GM23248 (cell line): ENCODE measurements around the gene APBA2. TPM values are rescaled to one million over a fixed set of nuclear protein-coding genes. Genes with fewer than 3 reads are reported as not detected.
A peak's percentile ranks its signal among the peaks of the same experiment; 100 is the strongest.

ENCODE experiments used
- DNase-seq: peaks from one replicate; pipeline ENCODE4 v3.0.0-alpha.2; 2015
- H2AFZ ChIP-seq: fragments of 200-600 bp; sonication (generic); 2 replicates; pipeline ENCODE4 v1.6.1; 2016; ENCODE audit warnings: antibody characterized with exemption
- H3F3A ChIP-seq: fragments of 200-600 bp; sonication (generic); 2 replicates; pipeline ENCODE4 v1.6.1; 2016; ENCODE audit warnings: mild to moderate bottlenecking, antibody characterized with exemption, mixed run types; ENCODE audit not compliant: insufficient read depth
- H3K27ac ChIP-seq: fragments of 200-600 bp; sonication (generic); 2 replicates; pipeline ENCODE4 v1.5.1; 2016; ENCODE audit warnings: mild to moderate bottlenecking
- H3K27me3 ChIP-seq: fragments of 200-600 bp; sonication (generic); replicated peaks from 2 replicates; pipeline ENCODE4 v1.6.1; 2016; ENCODE audit warnings: mild to moderate bottlenecking; ENCODE audit not compliant: insufficient read depth
- H3K36me3 ChIP-seq: fragments of 200-600 bp; sonication (generic); 2 replicates; pipeline ENCODE4 v1.6.1; 2016; ENCODE audit warnings: low read depth, mild to moderate bottlenecking
- H3K4me1 ChIP-seq: fragments of 200-600 bp; sonication (generic); 2 replicates; pipeline ENCODE4 v1.6.1; 2016; ENCODE audit warnings: mild to moderate bottlenecking; ENCODE audit not compliant: insufficient read depth
- H3K4me2 ChIP-seq: fragments of 200-600 bp; sonication (generic); one replicate; pipeline ENCODE4 v1.6.1; 2016; ENCODE audit warnings: mild to moderate bottlenecking; ENCODE audit not compliant: unreplicated experiment
- H3K4me3 ChIP-seq: fragments of 200-600 bp; sonication (generic); 2 replicates; pipeline ENCODE4 v1.5.1; 2016; ENCODE audit warnings: mild to moderate bottlenecking
- H3K79me2 ChIP-seq: fragments of 200-600 bp; sonication (generic); 2 replicates; pipeline ENCODE4 v1.6.1; 2016; ENCODE audit warnings: mild to moderate bottlenecking; ENCODE audit not compliant: insufficient read depth
- H3K9ac ChIP-seq: fragments of 200-600 bp; sonication (generic); 2 replicates; pipeline ENCODE4 v1.6.1; 2016; ENCODE audit warnings: mild to moderate bottlenecking
- H3K9me2 ChIP-seq: fragments of 200-600 bp; sonication (generic); 2 replicates; pipeline ENCODE4 v1.6.1; 2016; ENCODE audit warnings: mixed run types, mild to moderate bottlenecking, moderate library complexity; ENCODE audit not compliant: insufficient read depth
- H3K9me3 ChIP-seq: fragments of 200-600 bp; sonication (generic); one replicate; pipeline ENCODE4 v1.6.1; 2017; ENCODE audit warnings: low read depth
- H4K20me1 ChIP-seq: fragments of 200-600 bp; sonication (generic); 2 replicates; pipeline ENCODE4 v1.6.0; 2016; ENCODE audit not compliant: insufficient read depth
- EZH2 ChIP-seq: fragments of 200-600 bp; sonication (generic); IDR thresholded peaks from 2 replicates; pipeline ENCODE4 v1.6.1; 2018; ENCODE audit warnings: antibody characterized with exemption, mild to moderate bottlenecking; ENCODE audit not compliant: insufficient read depth, poor library complexity, severe bottlenecking
- EZH2phosphoT487 ChIP-seq: fragments of 200-600 bp; sonication (generic); IDR thresholded peaks from 2 replicates; pipeline ENCODE4 v1.6.1; 2018; ENCODE audit warnings: antibody characterized with exemption, moderate library complexity, mild to moderate bottlenecking, low read depth; ENCODE audit not compliant: insufficient read depth
- WGBS, 2 experiments: methylation state at CpG; one replicate each; pipeline ENCODE4 v1.1.6; 2015 to 2017; ENCODE audit warnings: low lambda C conversion rate in 2 of 2, low coverage in 1 of 2; ENCODE audit errors: missing lambda C conversion rate in 2 of 2; 5-methylcytosine and 5-hydroxymethylcytosine counted together
- in situ Hi-C: fragments of 300-500 bp; cut with MboI; formaldehyde crosslinking; loops from 2 replicates; pipeline ENCODE4 v1.15.0; 2020
- polyA plus RNA-seq: library from polyadenylated mRNA; unstranded; fragments of >200 nt; fragmentation: Nextera tagmentation; extraction: Ambion mirVana; gene quantifications from 2 replicates; pipeline ENCODE4 v1.2.1, GENCODE V29; 2016
- total RNA-seq: library from RNA; depleted of rRNA; stranded (reverse); fragments of >200 nt; shearing (Covaris generic); gene quantifications from 2 replicates; pipeline ENCODE4 v1.2.3, GENCODE V29; 2014

Gene APBA2
- total and polyA plus RNA-seq, 2 experiments from 2014 or later, result 0.23 to 0.65 TPM

DNA sequence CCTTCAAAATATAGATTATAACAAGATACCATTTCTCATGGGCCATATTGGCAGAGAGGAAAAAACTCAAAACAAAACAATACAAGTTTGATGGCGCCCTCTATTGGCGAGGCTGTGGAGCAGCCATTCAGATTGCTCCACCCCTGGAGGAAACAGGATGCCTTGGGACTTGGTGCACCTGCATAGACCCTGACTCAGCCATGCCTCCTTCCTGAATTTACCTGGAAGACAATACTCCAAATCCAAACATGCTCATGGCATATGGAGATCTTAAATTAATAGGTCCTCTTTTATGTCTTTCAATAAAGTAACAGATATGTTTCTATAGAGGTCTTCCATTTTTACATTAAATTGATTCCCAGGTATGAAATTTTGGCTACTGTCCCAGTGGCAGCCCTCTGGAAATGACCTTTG is 90.0 kb downstream of the APBA2 start:
- 0% methylated on average over 2 of the region's 2 CpGs for WGBS, 2 experiments
- TF ChIP-seq EZH2 (no peak), EZH2phosphoT487 (no peak)
- peaks cover 8% of the 10 kb centered on the region for H3F3A ChIP-seq
- no peaks in the 10 kb centered on the region for H3K36me3 ChIP-seq
- no peak overlapping the region for H3K4me3 ChIP-seq
- H3K9me2 ChIP-seq, result no peaks in the 10 kb centered on the region
- in situ Hi-C loops, result no loop called here
- H3K27me3 ChIP-seq, result peaks cover 29% of the 10 kb centered on the region
- H3K27ac ChIP-seq, result no peak overlapping the region
- no peaks in the 10 kb centered on the region for H3K79me2 ChIP-seq
- no peak overlapping the region for H3K4me2 ChIP-seq
- no peaks in the 10 kb centered on the region for H3K4me1 ChIP-seq
- no peaks in the 10 kb centered on the region for H3K9me3 ChIP-seq
- no peaks in the 10 kb centered on the region for H4K20me1 ChIP-seq
- no peak overlapping the region for H2AFZ ChIP-seq
- H3K9ac ChIP-seq, result no peak overlapping the region
- DNase-seq, result peak; percentile 54

DNA sequence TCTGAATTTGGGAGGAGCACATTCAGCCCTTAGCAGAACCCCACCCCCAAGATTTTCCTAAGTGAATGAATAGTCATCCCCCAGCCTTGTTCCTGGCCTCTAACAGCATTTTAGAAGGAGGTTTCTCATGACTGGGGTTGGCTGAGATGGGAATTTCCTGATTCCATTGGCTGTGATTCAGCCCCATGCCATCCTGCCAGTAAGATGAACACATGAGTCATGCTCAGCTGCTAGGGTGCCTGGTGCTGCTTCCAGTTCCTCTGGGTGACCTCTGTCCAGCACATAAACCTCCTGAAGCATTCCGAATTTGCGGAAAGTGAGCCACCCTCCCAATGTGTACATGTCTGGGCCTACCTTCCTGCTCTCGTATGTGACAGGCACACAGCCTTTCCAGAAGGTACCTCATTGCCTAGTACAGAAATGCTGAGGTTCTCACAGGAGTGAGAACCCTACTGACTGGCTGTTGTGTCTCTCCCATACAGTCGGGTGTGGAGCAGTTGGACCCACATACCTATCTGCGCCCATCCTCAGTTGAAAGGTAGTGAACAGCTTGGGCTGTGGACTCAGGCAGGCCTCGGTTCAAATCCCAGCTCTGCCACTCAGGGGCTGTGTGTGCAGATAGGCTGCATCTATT is 91.7 kb downstream of the APBA2 start:
- DNase-seq, result peak; percentile 94
- H3K9ac ChIP-seq, result no peak overlapping the region
- no peaks in the 10 kb centered on the region for H3K9me3 ChIP-seq
- WGBS, 2 experiments, result 46 to 50% methylated on average over 6 of the region's 6 CpGs
- TF ChIP-seq EZH2 (no peak), EZH2phosphoT487 (no peak)
- in situ Hi-C loops, result no loop called here
- H3K4me3 ChIP-seq, result no peak overlapping the region
- H3K36me3 ChIP-seq, result no peaks in the 10 kb centered on the region
- peak overlapping the region; percentile 11 for H3K4me2 ChIP-seq
- H3K27me3 ChIP-seq, result peaks cover 12% of the 10 kb centered on the region
- no peaks in the 10 kb centered on the region for H3K79me2 ChIP-seq
- no peaks in the 10 kb centered on the region for H3K9me2 ChIP-seq
- 0 out of 2 replicates have a peak overlapping the region, but pooled peaks have one; percentile 13 for H3K27ac ChIP-seq
- H3F3A ChIP-seq, result peaks cover 8% of the 10 kb centered on the region
- H3K4me1 ChIP-seq, result no peaks in the 10 kb centered on the region
- H2AFZ ChIP-seq, result no peak overlapping the region
- no peaks in the 10 kb centered on the region for H4K20me1 ChIP-seq

DNA sequence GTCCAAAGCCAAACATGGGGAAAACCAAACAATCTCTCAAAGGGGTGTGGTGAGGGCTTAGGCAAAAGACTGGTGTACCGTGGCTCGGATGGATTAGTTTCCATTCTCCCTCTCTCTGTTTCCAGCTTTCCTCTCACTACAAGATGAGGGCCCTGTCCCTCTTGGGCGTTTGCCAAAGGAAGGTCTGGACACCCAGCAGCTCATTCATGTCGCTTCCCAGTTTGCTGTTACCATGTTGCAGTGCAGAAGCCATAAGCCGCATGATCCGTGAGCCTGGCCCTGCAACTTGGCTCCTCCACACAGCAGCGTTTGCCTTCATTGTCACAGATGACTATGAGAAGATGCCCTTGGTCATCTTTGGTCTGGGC is 92.2 kb downstream of the APBA2 start:
- H3K9me3 ChIP-seq, result no peaks in the 10 kb centered on the region
- peaks cover 8% of the 10 kb centered on the region for H3F3A ChIP-seq
- H3K4me2 ChIP-seq, result no peak overlapping the region
- 43 to 55% methylated on average over 7 of the region's 7 CpGs for WGBS, 2 experiments
- no peak for DNase-seq
- peaks cover 8% of the 10 kb centered on the region for H3K27me3 ChIP-seq
- no peak overlapping the region for H3K4me3 ChIP-seq
- H3K27ac ChIP-seq, result no peak overlapping the region
- in situ Hi-C loops, result no loop called here
- H2AFZ ChIP-seq, result no peak overlapping the region
- H3K9me2 ChIP-seq, result no peaks in the 10 kb centered on the region
- H3K4me1 ChIP-seq, result no peaks in the 10 kb centered on the region
- H4K20me1 ChIP-seq, result no peaks in the 10 kb centered on the region
- no peaks in the 10 kb centered on the region for H3K79me2 ChIP-seq
- no peak overlapping the region for H3K9ac ChIP-seq
- no peak for TF ChIP-seq EZH2
- TF ChIP-seq EZH2phosphoT487, result no peak
- no peaks in the 10 kb centered on the region for H3K36me3 ChIP-seq

DNA sequence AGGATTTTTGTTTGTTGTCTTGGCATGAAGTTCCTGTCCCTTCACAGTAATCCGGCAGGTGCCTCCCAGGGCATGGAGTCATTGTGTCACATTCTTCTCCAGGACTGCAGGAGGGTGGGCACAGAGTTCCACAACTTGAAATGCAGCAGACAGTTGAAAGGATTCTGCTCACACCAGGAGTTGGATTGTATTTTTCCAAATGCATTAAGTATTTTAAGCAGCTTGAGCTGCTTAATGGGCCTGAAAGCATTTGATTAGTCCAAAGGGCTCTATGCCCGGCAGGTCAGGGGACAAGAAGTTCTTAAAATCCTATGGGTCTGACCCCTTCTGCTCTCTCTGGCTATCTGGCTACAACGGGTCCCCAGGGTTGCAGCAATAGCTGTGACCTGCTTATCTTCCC is 92.9 kb downstream of the APBA2 start:
- no peak overlapping the region for H2AFZ ChIP-seq
- no peak for DNase-seq
- WGBS, 2 experiments, result 23 to 25% methylated on average over 3 of the region's 3 CpGs
- no peak overlapping the region for H3K27ac ChIP-seq
- no peak overlapping the region for H3K9ac ChIP-seq
- H3K79me2 ChIP-seq, result no peaks in the 10 kb centered on the region
- H3K27me3 ChIP-seq, result peaks cover 5% of the 10 kb centered on the region
- H3K9me2 ChIP-seq, result no peaks in the 10 kb centered on the region
- no peaks in the 10 kb centered on the region for H3K36me3 ChIP-seq
- peaks cover 8% of the 10 kb centered on the region for H3F3A ChIP-seq
- H3K4me2 ChIP-seq, result no peak overlapping the region
- no peak overlapping the region for H3K4me3 ChIP-seq
- H4K20me1 ChIP-seq, result no peaks in the 10 kb centered on the region
- TF ChIP-seq EZH2phosphoT487 (no peak), EZH2 (no peak)
- in situ Hi-C loops, result no loop called here
- no peaks in the 10 kb centered on the region for H3K9me3 ChIP-seq
- H3K4me1 ChIP-seq, result no peaks in the 10 kb centered on the region
